DMS153 (cell line): Measurements from ENCODE around the gene EPHA6.
"Not testable (repeated sequence)": the region's sequence is repeated elsewhere in the genome, so short reads cannot be mapped to it uniquely, and the experiment has no call there.

Source experiments
- DNase-seq: peaks from one replicate; lab custom pipeline; 2025; lab: John Stamatoyannopoulos, UW

The EPHA6 gene

DNA sequence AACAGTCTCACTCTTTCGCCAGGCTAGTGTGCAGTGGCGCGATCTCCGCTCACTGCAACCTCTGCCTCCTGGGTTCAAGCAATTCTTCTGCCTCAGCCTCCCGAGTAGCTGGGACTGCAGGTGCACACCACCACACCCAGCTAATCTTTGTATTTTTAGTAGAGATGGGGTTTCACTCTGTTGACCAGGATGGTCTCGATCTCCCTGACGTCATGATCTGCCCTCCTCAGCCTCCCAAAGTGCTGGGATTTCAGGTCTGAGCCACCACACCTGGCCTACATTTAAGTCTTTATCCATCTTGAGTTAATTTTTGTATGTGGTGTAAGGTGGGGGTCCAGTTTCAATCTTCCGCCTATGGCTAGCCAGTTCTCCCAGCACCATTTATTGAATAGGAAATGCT is 211.2 kb downstream of the EPHA6 start:
- not testable (repeated sequence) for DNase-seq

DNA sequence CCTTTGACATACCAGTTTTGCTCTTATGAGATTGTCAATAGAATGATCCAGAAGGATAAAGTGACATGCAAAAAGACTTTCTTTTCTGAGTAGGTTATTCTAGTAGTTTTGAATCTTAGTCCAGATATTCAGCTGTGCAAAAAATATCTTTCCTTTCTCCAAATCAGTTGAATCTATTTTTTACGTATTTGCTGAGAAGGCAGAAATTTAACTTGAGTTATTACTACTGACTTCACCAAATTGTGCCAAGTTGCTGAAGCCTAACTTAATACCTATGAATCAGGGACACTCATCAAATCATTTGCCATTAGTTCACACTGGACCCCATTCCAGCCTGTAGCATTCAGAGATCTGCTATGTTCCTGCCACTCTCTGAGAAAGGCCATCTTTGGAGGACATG is 215.6 kb downstream of the EPHA6 start:
- DNase-seq: no peak

DNA sequence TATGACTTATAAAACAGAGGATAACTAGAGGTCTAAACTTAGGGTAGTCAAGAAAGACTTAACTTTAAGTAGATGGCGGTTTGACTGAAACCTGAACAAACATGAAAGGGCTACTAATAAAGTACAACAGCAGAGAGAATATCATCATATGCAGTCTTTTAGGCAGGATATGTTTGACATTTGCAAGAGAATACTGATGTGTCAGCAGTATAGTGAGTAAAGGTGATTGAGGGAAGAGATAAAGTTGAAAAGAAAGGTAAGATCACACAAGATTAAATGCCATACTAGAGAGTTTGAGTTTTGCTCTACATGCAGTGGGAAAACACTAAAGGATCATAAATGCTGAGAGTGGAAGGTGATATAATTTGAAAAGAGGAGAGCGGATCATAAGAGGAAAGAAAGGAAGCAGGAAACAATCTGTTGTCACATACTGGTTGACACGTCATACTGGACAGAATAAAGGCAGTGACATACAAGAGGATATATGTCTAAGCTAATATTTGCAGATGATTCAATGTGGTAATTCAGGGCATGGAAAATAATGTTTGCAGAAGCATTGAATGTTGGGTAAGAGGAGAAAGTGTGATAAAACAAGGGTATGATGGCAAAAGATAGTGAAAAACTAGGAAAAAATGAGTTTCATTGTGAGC is 223.0 kb downstream of the EPHA6 start:
- peak; percentile 88 for DNase-seq

DNA sequence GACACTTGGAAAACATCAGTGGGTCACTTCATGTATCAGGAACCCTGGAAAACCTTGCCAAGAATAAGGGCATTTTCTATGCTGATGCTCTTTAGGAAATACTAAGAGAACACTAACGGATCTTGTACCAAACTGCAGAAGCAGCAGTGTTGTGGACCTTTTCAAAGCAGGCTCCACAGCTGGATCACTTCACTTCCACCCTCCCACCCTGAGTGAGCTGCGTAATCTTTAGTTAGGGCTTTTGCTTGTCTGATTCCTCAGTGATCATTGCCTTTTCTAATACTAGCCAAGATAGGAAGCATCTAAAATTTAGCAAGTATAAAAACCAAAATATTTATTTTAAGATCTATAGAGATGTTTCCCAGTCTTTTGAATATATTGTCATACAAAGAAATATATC is 229.0 kb downstream of the EPHA6 start:
- DNase-seq: no peak

DNA sequence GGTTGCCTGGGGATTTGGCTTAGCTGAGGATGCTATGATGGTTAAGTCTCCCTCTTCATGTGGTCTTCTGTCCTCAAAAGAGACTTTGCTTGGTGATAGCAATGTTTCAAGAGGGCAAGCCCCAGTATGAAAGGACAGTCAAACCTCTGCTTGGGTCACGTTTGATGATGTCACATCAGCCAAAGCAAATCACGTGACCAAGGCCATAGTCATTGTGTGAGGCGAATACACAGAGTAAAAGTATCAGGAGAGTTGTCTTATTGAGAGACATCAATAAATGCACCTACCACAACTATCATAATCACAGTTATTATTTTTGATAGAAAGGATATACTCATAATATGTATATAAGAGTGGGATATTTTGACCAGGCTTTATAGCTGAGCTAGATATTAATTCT is 243.0 kb downstream of the EPHA6 start:
- no peak for DNase-seq

DNA sequence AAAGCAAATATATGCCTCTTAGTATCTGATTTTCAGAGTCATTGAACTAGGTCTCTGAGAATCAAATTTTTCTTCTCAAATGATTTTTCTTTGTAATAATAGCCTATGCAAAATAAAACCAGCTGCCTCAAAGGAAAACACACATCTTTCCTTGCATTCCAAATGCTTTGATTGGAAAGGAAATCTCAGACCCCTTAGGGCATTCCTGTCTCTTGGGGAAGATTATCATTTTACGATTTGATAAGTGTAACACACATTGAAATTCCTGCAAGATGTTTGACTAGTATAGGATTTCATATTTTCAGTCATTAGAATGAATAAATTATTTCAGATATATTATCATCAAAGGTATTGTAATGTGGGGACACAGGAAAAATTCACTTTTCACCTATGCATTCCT is 244.8 kb downstream of the EPHA6 start:
- DNase-seq: no peak

DNA sequence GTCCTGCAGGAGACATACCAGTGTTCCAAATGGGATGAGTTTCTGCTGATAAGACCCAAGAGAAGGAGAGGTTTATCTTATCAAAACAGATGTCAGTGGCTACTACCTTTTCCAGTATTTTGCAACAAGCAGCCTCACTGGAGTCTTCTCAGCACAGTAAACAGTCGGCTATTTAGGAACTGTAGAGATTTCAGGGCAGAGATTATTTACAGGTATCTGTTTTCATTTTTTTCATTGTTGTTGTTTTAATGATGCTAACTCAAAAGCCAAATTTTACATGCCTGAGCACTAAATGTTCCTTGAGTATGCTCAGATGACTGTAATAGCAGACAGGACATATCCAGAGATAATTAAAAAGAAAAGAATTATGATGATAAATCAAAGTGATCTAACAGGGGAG is 252.1 kb downstream of the EPHA6 start:
- DNase-seq: no peak

DNA sequence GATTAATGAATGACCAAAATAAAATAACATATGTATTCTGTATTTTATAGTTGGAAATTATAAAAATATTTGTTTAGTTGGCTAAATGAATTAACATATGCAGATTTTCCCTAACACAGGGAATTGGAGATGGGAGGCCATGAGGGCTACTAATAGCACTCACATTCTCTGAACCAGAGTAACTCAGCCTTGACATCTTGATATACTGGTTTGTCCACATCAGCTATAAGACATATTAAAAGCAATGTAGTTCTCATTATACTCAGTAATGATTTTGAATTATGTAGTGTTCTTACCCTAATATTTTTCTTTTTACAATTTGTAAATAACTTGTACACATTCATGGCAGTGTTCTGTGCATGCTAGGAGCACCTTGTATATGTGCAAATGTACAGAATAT is 255.9 kb downstream of the EPHA6 start:
- no peak for DNase-seq

DNA sequence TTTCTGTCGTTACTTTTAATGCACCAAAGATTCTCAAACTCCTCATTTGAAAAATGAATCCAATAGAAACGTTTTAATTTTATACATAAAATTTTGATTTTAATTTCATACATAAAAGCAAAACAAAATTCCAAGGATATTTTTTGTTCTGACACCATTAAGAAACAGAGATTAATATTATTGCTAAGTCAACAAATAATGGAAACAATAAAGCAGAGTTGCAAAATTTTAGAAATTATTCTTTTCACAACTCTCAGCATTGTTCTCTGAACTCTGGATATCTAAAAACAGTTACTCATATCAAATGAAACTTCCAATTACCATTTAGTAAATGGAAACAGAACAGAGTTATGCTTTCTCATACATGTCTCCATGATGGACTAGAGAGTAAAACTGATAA is 260.2 kb downstream of the EPHA6 start:
- no peak for DNase-seq

DNA sequence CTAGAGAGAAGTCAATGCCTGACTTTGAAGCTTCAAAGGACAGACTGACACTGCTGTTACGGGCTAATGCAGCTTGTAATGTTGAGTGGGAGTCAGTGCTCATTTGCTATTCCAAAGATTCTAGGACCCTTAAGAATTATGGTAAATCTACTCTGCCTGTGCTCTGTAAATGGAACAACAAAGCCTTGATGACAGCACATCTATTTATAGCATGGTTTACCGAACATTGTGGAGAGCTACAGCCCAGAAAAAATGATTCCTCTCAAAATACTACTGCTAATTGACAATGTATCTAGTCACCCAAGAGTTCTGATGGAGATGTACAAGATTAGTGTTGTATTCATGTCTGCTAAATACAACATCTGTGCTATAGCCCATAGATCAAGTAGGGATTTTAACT is 262.3 kb downstream of the EPHA6 start:
- DNase-seq: no peak

DNA sequence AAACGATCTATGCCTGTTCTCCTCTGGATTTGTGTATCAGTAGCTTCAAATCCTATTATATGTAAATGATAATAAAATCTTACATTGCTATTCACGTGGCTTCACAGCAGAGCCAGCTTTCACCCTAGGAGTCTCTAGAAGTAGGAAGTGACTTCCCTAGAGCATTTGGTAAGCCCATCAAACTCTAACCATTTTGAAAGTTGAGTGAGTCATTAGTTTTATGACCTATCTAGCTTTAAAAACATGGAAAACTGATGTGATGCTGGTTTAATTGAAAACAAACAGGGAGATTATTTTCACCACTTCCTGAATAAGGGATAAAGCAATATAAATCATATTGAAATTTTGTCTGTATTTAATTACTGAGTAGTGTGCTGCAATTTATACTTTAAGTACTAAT is 275.2 kb downstream of the EPHA6 start:
- DNase-seq: peak; percentile 32

DNA sequence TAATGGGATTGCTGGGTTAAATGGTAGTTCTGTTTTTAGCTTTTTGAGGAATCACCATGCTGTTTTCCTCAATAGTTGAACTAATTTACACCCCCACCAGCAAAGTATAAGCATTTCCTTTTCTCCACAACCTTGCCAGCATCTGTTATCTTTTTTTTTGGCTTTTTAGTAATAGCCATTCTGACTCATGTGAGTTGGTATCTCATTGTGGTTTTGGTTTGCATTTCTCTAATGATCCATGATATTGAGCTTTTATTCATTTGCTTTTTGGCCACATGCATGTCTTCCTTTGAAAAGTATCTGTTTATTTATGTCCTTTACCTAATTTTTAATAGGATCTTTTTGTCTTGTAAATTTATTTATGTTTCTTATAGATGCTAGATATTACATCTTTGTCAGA is 288.2 kb downstream of the EPHA6 start:
- DNase-seq: no peak

DNA sequence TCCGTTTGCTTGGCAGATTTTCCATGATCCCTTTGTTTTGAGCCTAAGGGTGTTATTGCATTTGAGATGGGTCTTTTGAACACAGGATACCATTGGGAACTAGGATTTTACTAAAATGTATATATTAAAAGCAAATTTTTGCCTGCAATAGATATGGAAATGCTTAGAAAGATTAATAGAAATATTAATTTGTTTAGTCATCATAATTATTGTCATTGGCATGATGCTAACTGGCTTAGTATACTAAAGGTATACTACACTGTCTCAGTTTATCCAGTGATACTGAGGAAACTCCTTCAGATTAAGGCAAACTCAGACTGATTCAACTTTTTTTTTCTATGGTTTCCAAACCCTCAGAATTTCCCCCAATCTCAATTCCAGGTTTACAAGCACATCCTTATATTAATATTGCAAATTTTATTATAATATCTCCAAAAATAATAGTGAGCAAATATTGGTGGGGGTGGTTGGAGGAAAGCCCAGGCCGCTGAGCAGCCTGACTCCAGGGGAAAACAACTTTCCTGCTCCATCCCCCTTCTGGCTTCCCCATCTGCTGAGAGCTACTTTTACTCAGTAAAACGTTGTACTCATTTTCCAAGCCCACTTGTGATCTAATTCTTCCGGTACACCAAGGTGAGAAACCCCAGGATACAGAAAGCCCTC is 291.7 kb downstream of the EPHA6 start:
- DNase-seq: no peak

DNA sequence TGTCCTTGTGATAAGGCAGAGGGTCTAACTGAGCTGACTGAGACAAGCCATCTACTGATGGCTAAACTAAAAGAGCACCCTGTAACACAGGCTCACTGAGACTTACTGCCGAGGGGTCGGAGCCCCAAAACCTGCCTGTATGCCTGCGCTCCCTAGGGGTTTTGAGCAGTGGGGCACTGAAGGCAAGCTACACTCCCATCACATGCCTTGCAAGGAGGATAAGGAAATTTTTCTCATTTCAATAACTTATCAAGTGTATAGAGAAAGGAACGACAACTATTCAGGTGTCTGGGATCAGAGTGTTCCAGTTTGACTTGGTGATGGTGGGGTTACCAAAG is 292.2 kb downstream of the EPHA6 start:
- DNase-seq: no peak

DNA sequence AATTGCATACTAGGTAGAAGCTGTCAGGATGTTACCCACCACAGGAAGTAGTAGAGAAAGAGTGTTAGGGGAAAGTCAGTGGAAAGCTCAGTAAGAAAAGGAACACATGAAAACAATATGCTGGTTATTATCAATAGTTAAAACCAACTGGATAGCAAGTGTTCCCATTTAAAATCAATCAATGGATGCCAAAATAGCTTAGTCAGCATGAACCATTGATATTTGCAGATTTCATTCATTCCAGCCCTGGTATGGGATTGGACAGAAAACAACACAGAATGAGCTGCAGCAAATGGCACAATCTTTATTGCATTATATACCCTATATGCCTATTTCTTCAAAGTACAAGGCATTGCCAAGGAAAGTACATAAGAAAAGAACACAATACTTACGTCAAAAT is 293.7 kb downstream of the EPHA6 start:
- DNase-seq: no peak

DNA sequence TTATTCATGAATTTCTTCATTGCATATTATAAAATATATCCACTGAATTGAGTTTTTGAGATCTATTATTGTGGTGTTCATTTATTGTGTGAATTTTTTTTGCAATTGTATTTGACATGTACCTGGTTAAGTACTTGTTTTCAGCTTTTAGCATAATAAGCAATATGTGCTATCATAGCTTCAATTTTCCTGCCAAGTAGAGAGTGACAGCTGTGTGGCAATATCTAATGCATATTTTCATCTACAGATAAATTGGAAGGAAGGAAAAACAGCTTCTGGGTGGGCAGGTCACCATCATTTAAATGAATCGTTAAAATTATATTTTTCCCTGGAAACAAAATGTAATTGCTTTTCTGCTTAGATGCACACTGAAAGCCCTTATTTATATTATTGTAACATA is 296.9 kb downstream of the EPHA6 start:
- DNase-seq: no peak

DNA sequence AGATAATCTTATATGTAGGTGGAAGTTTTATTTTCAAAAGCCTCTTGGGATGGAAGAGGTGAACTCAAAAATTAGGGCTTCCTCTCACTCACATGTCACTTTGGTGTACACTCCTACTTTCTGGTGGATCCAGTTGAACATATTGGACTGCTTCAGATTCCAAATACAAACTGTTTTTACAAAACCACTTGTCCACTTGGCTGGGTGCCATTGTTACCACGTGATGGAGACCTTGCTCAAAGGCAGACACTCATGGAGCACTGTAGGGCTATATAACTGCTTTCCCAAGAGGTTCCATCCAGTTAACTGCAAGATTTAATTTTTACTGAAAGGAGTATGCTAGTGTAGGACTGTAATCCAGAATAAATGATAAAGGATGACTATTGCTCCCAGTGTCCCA is 307.0 kb downstream of the EPHA6 start:
- DNase-seq: no peak

DNA sequence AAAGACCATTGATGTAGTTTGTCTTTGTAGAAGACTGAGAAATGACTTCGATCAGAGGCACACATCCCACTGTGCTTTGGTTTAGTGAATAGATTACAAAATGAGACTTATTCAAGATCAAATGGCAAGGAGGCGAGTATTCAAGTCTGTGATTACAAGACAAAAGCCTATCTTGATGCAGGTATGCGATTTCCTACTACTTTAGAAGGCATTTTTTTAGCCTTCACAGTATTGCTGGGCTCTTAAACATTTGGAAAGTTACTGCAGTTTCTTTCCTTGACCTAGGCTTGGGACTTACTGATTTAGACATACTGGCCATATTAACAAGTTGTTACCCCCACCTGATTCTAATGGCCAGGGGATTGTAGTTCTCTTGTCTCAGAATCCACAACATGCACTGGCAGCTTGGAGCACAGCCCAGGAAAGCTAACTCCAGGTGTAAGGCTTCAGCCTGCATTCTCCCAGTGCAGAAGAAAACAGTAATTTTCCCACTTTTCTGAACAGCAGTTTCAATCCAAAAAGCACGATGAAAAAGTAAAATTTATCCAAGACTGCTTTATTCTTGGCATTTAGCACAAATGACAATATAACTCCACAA is 311.6 kb downstream of the EPHA6 start:
- no peak for DNase-seq

DNA sequence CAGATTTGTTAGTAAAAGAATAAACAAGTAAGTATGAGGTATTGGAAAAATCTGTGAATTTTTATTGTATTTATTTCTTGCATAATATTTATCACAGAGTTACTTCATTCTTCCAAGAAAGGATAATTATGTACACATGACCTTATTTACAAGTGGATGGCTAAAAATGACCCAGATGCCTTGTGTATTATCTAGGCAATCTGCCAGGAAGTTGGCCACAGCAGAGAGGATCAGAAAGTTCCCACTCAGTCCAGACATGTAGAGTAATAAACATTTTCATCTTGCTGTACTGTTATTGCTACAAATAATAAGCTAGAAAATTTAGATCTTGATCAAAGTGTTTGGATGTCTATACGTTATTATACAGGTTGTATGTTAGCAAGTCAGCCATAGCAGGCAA is 317.1 kb downstream of the EPHA6 start:
- no peak for DNase-seq

DNA sequence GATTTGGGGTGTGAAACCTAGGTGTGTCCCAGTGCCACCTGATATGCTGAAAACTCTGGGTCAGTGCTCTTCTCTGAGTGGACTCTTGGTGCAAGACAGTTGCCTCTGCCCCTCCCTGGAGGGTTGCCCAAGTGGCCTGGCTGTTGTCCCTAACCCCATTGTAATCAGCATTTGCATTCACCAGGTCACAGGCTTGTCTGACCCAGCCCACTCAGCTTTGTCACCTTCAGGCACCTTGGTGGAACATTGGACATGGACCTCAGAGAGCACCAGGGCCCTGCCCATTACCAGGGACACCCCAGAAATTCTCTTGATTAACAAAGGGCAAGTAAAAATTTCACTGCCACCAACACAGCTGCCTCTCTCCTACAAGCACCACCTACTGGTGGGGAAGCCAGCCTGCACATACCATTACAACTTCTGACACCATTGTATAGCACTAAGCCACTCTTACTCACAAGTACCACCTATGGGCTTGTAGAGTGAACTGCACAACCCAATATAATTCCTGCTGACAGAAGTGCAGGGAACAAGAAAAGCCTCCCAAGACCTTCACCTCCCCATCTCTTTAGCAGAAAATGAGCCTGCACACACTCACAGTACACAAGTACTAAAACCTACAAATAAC is 324.6 kb downstream of the EPHA6 start:
- no peak for DNase-seq

DNA sequence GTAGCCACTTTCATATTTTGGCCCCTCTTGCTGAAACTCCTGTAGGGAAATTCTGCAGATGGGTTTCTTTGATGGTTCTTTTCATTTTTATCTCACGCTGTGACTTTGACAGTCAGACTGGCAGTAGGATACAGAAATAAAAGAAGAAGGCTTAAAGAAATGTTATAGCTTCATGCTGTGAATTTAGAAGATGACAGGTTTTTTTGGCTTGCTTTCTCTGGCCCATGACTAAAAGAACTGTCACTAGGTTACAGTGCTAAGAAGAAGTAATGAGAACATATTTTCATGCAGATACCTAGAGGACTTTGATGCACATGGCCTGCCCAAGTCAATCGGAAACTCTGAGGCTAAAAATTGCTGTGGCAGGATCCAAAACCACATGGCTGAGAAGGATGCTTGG is 334.5 kb downstream of the EPHA6 start:
- DNase-seq: no peak

DNA sequence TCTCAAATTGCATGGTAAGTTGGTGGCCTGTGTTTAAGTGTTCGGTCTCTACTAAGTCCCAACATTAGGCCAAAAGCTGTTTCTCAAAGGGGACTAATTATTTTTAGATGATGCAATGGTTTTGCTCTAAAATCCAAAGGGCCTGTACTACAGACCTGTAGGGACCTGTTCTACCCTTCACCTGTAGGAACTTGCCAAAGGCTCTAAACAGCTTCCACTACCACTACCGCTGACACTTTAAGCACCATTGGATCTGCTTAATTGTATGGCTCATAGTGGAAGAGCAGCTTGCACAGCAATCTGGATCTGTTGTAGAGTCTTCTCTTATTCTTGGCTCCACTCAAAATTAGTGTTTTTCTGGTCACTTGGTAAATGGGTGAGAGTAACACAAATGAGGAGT is 346.8 kb downstream of the EPHA6 start:
- DNase-seq: no peak

DNA sequence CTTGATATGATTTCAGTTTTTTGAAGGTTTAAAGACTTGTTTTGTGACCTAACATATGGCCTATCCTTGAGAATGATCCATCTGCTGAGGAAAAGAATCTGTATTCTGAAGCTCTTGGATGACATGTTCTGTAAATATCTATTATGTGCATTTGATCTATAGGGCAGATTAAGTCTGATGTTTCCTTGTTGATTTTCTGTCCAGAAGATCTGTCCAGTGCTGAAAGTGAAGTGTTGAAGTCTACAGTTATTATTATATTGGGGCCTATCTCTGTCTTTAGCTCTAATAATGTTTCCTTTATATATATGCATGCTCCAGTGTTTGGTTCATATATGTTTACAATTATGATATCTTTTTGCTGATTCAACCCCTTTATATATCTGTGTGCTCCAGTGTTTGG is 362.8 kb downstream of the EPHA6 start:
- DNase-seq: no peak

DNA sequence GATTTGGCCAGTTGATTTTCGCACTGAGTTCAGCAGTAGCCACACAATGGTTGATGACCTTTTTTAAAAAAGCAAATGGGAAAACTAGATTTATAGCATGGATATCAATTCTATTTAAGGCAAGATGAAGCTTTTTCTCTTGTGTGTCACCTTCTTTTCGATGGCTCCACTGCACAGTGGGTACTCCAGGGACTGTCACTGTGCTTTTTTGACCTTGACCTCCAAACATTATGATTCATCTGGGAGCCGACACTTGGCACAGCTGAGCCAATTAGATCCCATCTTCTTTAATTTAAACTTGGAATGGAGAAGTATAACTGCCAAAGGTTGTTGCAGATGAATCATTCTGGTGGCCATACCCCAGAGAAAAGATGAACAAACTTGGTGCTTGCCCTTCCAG is 367.3 kb downstream of the EPHA6 start:
- no peak for DNase-seq
